ENCODE data around the gene GLIS1. TPM values are rescaled to one million over a fixed set of nuclear protein-coding genes. Genes with fewer than 3 reads are reported as not detected.

Gene GLIS1
- total and polyA plus RNA-seq, 4 donors: 0.19 to 1.8 (median 0.65) TPM

DNA sequence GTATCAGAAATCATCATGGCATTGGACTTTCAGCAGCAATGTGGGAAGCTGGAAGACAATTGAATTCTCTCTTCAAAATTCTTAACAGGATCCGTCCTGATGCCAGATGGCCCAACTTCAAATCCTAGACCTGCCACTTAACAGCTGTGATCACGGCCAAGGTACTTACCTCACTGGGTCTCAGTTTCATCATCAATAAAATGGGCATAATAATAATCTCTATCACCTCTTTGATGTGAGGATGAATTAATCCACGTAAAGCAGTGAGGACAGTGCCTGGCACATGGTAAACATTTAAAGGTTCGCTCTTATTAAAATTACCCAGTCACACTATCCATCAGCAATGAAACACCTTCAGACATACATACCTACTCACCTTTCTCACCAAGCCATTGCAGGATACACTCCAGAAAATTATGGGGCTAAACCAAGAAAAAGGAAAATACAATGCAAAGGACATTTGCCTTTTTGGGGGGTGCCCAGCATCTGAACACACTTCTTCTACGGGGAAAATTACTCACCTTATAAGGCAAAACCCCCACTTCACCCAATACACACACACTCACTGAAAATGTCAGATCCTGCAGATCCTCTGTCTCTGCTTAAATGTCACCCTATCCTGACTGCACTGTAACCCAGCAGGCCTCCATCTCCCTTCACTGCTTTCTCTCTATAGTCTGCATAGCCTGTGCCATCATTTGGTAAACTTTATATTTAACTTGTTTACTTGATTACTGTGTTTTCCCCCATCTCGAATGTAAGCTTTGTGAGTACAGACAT, 21.7 kb downstream of the GLIS1 start:
- H3K4me1 ChIP-seq (ENCODE audit: control insufficient read depth in 1 of 2, insufficient read depth in 2 of 2, low read length in 2 of 2): no peaks in the 10 kb centered on the region
- no peak for ATAC-seq (ENCODE audit: low FRiP score)
- no peaks in the 10 kb centered on the region for H3K36me3 ChIP-seq (ENCODE audit: control insufficient read depth in 1 of 2, insufficient read depth in 2 of 2, low read length in 1 of 2)
- WGBS, 2 donors: 84 to 85% methylated on average over 6 of the region's 6 CpGs
- H3K9me3 ChIP-seq (ENCODE audit: control insufficient read depth, low read length): no peaks in the 10 kb centered on the region
- no peak for DNase-seq
- intact Hi-C loops (cut with DNase I): no loop called here
- no peak overlapping the region for H3K27ac ChIP-seq (ENCODE audit: low read depth in 1 of 2, low read length in 2 of 2)
- H3K27me3 ChIP-seq (ENCODE audit: control insufficient read depth in 1 of 2, insufficient read depth in 2 of 2, low read length in 1 of 2): no peaks in the 10 kb centered on the region
- no peak overlapping the region for H3K4me3 ChIP-seq (ENCODE audit: low read length in 2 of 2)

- intact Hi-C loops (cut with DNase I): no loop called here
- no peak overlapping the region for H3K27ac ChIP-seq (ENCODE audit: low read depth in 1 of 2, low read length in 2 of 2)
- DNase-seq (no peak), ATAC-seq (ENCODE audit: low FRiP score) (no peak)
- no peaks in the 10 kb centered on the region for H3K4me1 ChIP-seq (ENCODE audit: control insufficient read depth in 1 of 2, insufficient read depth in 2 of 2, low read length in 2 of 2)
- no peaks in the 10 kb centered on the region for H3K36me3 ChIP-seq (ENCODE audit: control insufficient read depth in 1 of 2, insufficient read depth in 2 of 2, low read length in 1 of 2)
- no peak overlapping the region for H3K4me3 ChIP-seq (ENCODE audit: low read length in 2 of 2)
- WGBS, 2 donors: 78 to 86% methylated on average over 5 of the region's 5 CpGs
- H3K9me3 ChIP-seq (ENCODE audit: control insufficient read depth, low read length): no peaks in the 10 kb centered on the region
- H3K27me3 ChIP-seq (ENCODE audit: control insufficient read depth in 1 of 2, insufficient read depth in 2 of 2, low read length in 1 of 2): no peaks in the 10 kb centered on the region
These were observed 22.8 kb downstream of the GLIS1 start for GRCh38 chr1:53716150-53716549.

DNA sequence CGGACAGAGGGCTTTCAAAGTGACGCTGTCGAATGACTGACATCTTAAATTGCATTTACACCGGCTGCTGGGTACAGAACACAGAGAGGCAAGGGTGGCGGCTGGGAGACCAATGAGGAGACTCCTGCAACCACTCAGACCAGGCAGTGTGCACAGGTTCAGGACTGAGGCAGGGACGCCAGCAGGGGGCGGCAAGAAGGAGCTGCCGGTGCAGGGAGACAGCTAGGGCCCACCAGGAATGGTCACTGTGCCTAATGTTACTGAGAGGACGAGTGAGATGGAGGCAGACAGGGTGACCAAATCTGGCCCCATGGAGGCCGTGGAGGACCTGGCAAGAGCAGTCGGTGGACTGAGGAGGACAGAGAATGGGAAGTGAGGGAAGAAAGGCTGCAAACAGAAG, 23.5 kb downstream of the GLIS1 start:
- 56 to 61% methylated on average over 11 of the region's 11 CpGs for WGBS, 2 donors
- DNase-seq: no peak
- H3K4me1 ChIP-seq (ENCODE audit: control insufficient read depth in 1 of 2, insufficient read depth in 2 of 2, low read length in 2 of 2): no peaks in the 10 kb centered on the region
- H3K27ac ChIP-seq (ENCODE audit: low read depth in 1 of 2, low read length in 2 of 2): no peak overlapping the region
- H3K36me3 ChIP-seq (ENCODE audit: control insufficient read depth in 1 of 2, insufficient read depth in 2 of 2, low read length in 1 of 2): no peaks in the 10 kb centered on the region
- no peaks in the 10 kb centered on the region for H3K27me3 ChIP-seq (ENCODE audit: control insufficient read depth in 1 of 2, insufficient read depth in 2 of 2, low read length in 1 of 2)
- H3K9me3 ChIP-seq (ENCODE audit: control insufficient read depth, low read length): no peaks in the 10 kb centered on the region
- intact Hi-C loops (cut with DNase I): no loop called here
- H3K4me3 ChIP-seq (ENCODE audit: low read length in 2 of 2): no peak overlapping the region
- ATAC-seq (ENCODE audit: low FRiP score): no peak

DNA sequence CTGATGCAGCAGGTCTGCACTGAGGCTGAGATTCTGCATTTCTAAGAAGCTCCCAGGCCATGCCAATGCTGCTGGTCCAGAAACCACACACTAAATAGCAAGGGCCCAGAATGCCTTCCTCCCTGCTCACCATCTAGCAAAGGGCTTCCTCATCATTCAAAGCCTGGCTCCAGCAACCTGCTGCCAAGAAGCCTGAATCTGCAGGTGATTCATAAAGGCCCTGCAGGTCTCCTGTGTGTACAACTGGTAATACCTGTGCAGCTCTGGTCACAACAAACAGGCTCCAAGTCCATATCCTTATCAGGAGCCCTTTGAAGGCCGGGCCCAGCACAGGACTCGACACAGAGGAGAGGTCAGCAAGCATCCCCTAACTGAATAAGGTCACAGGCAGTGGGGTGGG, 26.7 kb downstream of the GLIS1 start:
- WGBS, 2 donors: 69 to 94% methylated on average over 2 of the region's 2 CpGs
- Histone ChIP-seq H3K4me1 (ENCODE audit: control insufficient read depth in 1 of 2, insufficient read depth in 2 of 2, low read length in 2 of 2) (no peaks in the 10 kb centered on the region), H3K27ac (ENCODE audit: low read depth in 1 of 2, low read length in 2 of 2) (no peak overlapping the region)

GRCh38 chr1:53710584-53710983, 28.4 kb downstream of the GLIS1 start:
- WGBS, 2 donors: 53 to 65% methylated on average over 8 of the region's 8 CpGs
- intact Hi-C loops (cut with DNase I): no loop called here
- Histone ChIP-seq H3K36me3 (ENCODE audit: control insufficient read depth in 1 of 2, insufficient read depth in 2 of 2, low read length in 1 of 2) (no peaks in the 10 kb centered on the region), H3K27ac (ENCODE audit: low read depth in 1 of 2, low read length in 2 of 2) (no peak overlapping the region), H3K9me3 (ENCODE audit: control insufficient read depth, low read length) (no peaks in the 10 kb centered on the region), H3K27me3 (ENCODE audit: control insufficient read depth in 1 of 2, insufficient read depth in 2 of 2, low read length in 1 of 2) (no peaks in the 10 kb centered on the region), H3K4me3 (ENCODE audit: low read length in 2 of 2) (no peak overlapping the region), H3K4me1 (ENCODE audit: control insufficient read depth in 1 of 2, insufficient read depth in 2 of 2, low read length in 2 of 2) (no peaks in the 10 kb centered on the region)
- ATAC-seq (ENCODE audit: low FRiP score) (no peak), DNase-seq (no peak)

More for the DNA sequence above, 26.7 kb downstream of the GLIS1 start:
- Histone ChIP-seq H3K4me3 (ENCODE audit: low read length in 2 of 2) (no peak overlapping the region), H3K27me3 (ENCODE audit: control insufficient read depth in 1 of 2, insufficient read depth in 2 of 2, low read length in 1 of 2) (no peaks in the 10 kb centered on the region), H3K36me3 (ENCODE audit: control insufficient read depth in 1 of 2, insufficient read depth in 2 of 2, low read length in 1 of 2) (no peaks in the 10 kb centered on the region), H3K9me3 (ENCODE audit: control insufficient read depth, low read length) (no peaks in the 10 kb centered on the region)
- no peak for DNase-seq
- no peak for ATAC-seq (ENCODE audit: low FRiP score)
- intact Hi-C loops (cut with DNase I): no loop called here

DNA sequence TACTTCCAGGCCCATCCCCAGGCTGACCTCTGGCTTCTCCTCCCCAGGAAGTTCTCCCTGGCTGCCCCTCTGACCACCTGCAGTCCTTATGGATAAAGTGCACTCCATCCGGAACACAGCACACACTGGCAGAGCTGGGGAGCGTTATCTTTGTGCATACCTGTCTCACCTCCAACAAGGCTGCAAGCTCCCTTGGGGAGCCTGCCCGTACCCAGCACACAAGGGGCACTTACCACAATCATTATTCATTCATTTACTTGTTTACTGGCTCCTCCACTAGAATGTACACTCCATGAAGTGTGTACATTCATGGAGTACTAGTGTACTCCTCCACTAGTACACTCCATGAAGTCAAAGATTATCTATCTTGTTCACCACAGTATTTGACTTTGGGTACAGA, 30.3 kb downstream of the GLIS1 start:
- Histone ChIP-seq H3K36me3 (ENCODE audit: control insufficient read depth in 1 of 2, insufficient read depth in 2 of 2, low read length in 1 of 2) (no peaks in the 10 kb centered on the region), H3K27me3 (ENCODE audit: control insufficient read depth in 1 of 2, insufficient read depth in 2 of 2, low read length in 1 of 2) (no peaks in the 10 kb centered on the region), H3K4me1 (ENCODE audit: control insufficient read depth in 1 of 2, insufficient read depth in 2 of 2, low read length in 2 of 2) (no peaks in the 10 kb centered on the region), H3K4me3 (ENCODE audit: low read length in 2 of 2) (no peak overlapping the region), H3K9me3 (ENCODE audit: control insufficient read depth, low read length) (no peaks in the 10 kb centered on the region), H3K27ac (ENCODE audit: low read depth in 1 of 2, low read length in 2 of 2) (no peak overlapping the region)
- 81 to 91% methylated on average over 3 of the region's 3 CpGs for WGBS, 2 donors
- DNase-seq: no peak
- intact Hi-C loops (cut with DNase I): no loop called here
- no peak for ATAC-seq (ENCODE audit: low FRiP score)

- ATAC-seq (ENCODE audit: low FRiP score) (no peak), DNase-seq (peak in 1 of 2 donors; percentile 25)
- Histone ChIP-seq H3K4me3 (ENCODE audit: low read length in 2 of 2) (no peak overlapping the region), H3K27ac (ENCODE audit: low read depth in 1 of 2, low read length in 2 of 2) (no peak overlapping the region), H3K9me3 (ENCODE audit: control insufficient read depth, low read length) (no peaks in the 10 kb centered on the region), H3K36me3 (ENCODE audit: control insufficient read depth in 1 of 2, insufficient read depth in 2 of 2, low read length in 1 of 2) (no peaks in the 10 kb centered on the region), H3K27me3 (ENCODE audit: control insufficient read depth in 1 of 2, insufficient read depth in 2 of 2, low read length in 1 of 2) (no peaks in the 10 kb centered on the region), H3K4me1 (ENCODE audit: control insufficient read depth in 1 of 2, insufficient read depth in 2 of 2, low read length in 2 of 2) (no peaks in the 10 kb centered on the region)
- 49 to 54% methylated on average over 6 of the region's 6 CpGs for WGBS, 2 donors
- intact Hi-C loops (cut with DNase I): no loop called here
These were observed 32.6 kb downstream of the GLIS1 start for GRCh38 chr1:53706356-53706755.

- intact Hi-C loops (cut with DNase I): no loop called here
- WGBS, 2 donors: 52 to 57% methylated on average over 7 of the region's 7 CpGs
- no peak overlapping the region for H3K27ac ChIP-seq (ENCODE audit: low read depth in 1 of 2, low read length in 2 of 2)
These were observed 33.4 kb downstream of the GLIS1 start for GRCh38 chr1:53705446-53706096.

More at GRCh38 chr1:53705446-53706096, 33.4 kb downstream of the GLIS1 start:
- ATAC-seq (ENCODE audit: low FRiP score) (no peak), DNase-seq (peak in 1 of 2 donors; percentile 28)
- Histone ChIP-seq H3K27me3 (ENCODE audit: control insufficient read depth in 1 of 2, insufficient read depth in 2 of 2, low read length in 1 of 2) (no peaks in the 10 kb centered on the region), H3K4me3 (ENCODE audit: low read length in 2 of 2) (no peak overlapping the region), H3K9me3 (ENCODE audit: control insufficient read depth, low read length) (no peaks in the 10 kb centered on the region), H3K36me3 (ENCODE audit: control insufficient read depth in 1 of 2, insufficient read depth in 2 of 2, low read length in 1 of 2) (no peaks in the 10 kb centered on the region), H3K4me1 (ENCODE audit: control insufficient read depth in 1 of 2, insufficient read depth in 2 of 2, low read length in 2 of 2) (no peaks in the 10 kb centered on the region)
